Measurements from ENCODE around the gene APCDD1.

GRCh38 chr18:10526561-10526949 is 72.1 kb downstream of the APCDD1 start:
- no peak for TF ChIP-seq NRF1 (IDR thresholded peaks at IDR 0.05; ENCODE audit: low read depth, low read length)
- no peak for TF ChIP-seq TEAD4 (IDR thresholded peaks at IDR 0.05; ENCODE audit: borderline replicate concordance, insufficient read depth)
- TF ChIP-seq, protein P1, sequence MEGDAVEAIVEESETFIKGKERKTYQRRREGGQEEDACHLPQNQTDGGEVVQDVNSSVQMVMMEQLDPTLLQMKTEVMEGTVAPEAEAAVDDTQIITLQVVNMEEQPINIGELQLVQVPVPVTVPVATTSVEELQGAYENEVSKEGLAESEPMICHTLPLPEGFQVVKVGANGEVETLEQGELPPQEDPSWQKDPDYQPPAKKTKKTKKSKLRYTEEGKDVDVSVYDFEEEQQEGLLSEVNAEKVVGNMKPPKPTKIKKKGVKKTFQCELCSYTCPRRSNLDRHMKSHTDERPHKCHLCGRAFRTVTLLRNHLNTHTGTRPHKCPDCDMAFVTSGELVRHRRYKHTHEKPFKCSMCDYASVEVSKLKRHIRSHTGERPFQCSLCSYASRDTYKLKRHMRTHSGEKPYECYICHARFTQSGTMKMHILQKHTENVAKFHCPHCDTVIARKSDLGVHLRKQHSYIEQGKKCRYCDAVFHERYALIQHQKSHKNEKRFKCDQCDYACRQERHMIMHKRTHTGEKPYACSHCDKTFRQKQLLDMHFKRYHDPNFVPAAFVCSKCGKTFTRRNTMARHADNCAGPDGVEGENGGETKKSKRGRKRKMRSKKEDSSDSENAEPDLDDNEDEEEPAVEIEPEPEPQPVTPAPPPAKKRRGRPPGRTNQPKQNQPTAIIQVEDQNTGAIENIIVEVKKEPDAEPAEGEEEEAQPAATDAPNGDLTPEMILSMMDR (IDR thresholded peaks at IDR 0.05) = no peak
- no peak for TF ChIP-seq MAX (IDR thresholded peaks at IDR 0.05; ENCODE audit: low read depth)
- TF ChIP-seq, protein P2, sequence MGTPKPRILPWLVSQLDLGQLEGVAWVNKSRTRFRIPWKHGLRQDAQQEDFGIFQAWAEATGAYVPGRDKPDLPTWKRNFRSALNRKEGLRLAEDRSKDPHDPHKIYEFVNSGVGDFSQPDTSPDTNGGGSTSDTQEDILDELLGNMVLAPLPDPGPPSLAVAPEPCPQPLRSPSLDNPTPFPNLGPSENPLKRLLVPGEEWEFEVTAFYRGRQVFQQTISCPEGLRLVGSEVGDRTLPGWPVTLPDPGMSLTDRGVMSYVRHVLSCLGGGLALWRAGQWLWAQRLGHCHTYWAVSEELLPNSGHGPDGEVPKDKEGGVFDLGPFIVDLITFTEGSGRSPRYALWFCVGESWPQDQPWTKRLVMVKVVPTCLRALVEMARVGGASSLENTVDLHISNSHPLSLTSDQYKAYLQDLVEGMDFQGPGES (IDR thresholded peaks at IDR 0.05; ENCODE audit: low read depth, low read length) = no peak
